Eye (tissue), 1 donor: Measurements from ENCODE around the gene WAC.

ENCODE experiments used
- DNase-seq: peaks from one replicate; pipeline ENCODE4 v3.0.0-alpha.2; 2015

Gene WAC

GRCh38 chr10:28533571-28534304, 820 bp downstream of the WAC start:
- peak; percentile 83 for DNase-seq

- DNase-seq, result no peak
Observed at GRCh38 chr10:28535846-28536245, 2.9 kb downstream of the WAC start.

- DNase-seq, result no peak
Observed at GRCh38 chr10:28538595-28538994, 5.7 kb downstream of the WAC start.

- DNase-seq, result no peak
Observed at GRCh38 chr10:28540145-28540544, 7.2 kb downstream of the WAC start.

- no peak for DNase-seq
Observed at GRCh38 chr10:28541717-28542365, 8.9 kb downstream of the WAC start.

GRCh38 chr10:28542728-28543127, 9.8 kb downstream of the WAC start:
- DNase-seq, result no peak

- no peak for DNase-seq
Observed at GRCh38 chr10:28544058-28544457, 11.1 kb downstream of the WAC start.

GRCh38 chr10:28545967-28546644, 13.2 kb downstream of the WAC start:
- no peak for DNase-seq

GRCh38 chr10:28548781-28549498, 16.0 kb downstream of the WAC start:
- no peak for DNase-seq

GRCh38 chr10:28551086-28551485, 18.2 kb downstream of the WAC start:
- no peak for DNase-seq

GRCh38 chr10:28552775-28553174, 19.9 kb downstream of the WAC start:
- no peak for DNase-seq

GRCh38 chr10:28554009-28554408, 21.1 kb downstream of the WAC start:
- no peak for DNase-seq

- no peak for DNase-seq
Observed at GRCh38 chr10:28554952-28555351, 22.0 kb downstream of the WAC start.

GRCh38 chr10:28555358-28555757, 22.4 kb downstream of the WAC start:
- no peak for DNase-seq

GRCh38 chr10:28556142-28556541, 23.2 kb downstream of the WAC start:
- no peak for DNase-seq

GRCh38 chr10:28558186-28558585, 25.3 kb downstream of the WAC start:
- DNase-seq, result no peak

- no peak for DNase-seq
Observed at GRCh38 chr10:28558923-28559508, 26.1 kb downstream of the WAC start.

- DNase-seq, result peak; percentile 76
Observed at GRCh38 chr10:28559618-28560017, 26.7 kb downstream of the WAC start.

GRCh38 chr10:28560617-28561016, 27.7 kb downstream of the WAC start:
- DNase-seq, result no peak

- peak; percentile 81 for DNase-seq
Observed at GRCh38 chr10:28561531-28561930, 28.6 kb downstream of the WAC start.

- DNase-seq, result peak; percentile 17
Observed at GRCh38 chr10:28564905-28565304, 32.0 kb downstream of the WAC start.

- no peak for DNase-seq
Observed at GRCh38 chr10:28566458-28567015, 33.6 kb downstream of the WAC start.
